Pulmonary artery endothelial cell (primary cell): ENCODE results near the gene SLC5A7. TPM values are rescaled to one million over a fixed set of nuclear protein-coding genes. Genes with fewer than 3 reads are reported as not detected.

Source experiments
- total RNA-seq: library from RNA; depleted of rRNA; stranded (reverse); fragments of >200 nt; gene quantifications from 2 replicates; pipeline ENCODE4 v1.2.3, GENCODE V29; 2014

The SLC5A7 gene
- total RNA-seq, 1 donor from 2014 or later: not detected

Other genes with a start within 250 kb of the SLC5A7 start
- gene RGPD4, start 159.6 kb upstream of the SLC5A7 start, total RNA-seq: under 0.01 TPM in 1 of 2 replicates, not detected in the other